CD4-positive, CD25-positive, alpha-beta regulatory T cell (primary cell): ENCODE measurements around the gene SOCS7. TPM values are rescaled to one million over a fixed set of nuclear protein-coding genes. Genes with fewer than 3 reads are reported as not detected.

Source experiments
- ATAC-seq, 2 donors: fragments of 150-1000 bp; cut with Tn5 transposase; one replicate each; pipeline ENCODE4 v1.10.0; 2021; ENCODE audit warnings: low read depth in 2 of 2, moderate number of reproducible peaks in 2 of 2, moderate library complexity in 1 of 2
- DNase-seq, 3 donors: peaks; one replicate each; pipeline versions ENCODE4 v3.0.0 to v3.0.0-alpha.2; 2012 to 2022; ENCODE audit warnings: mixed read lengths in 1 of 3
- H3K27ac ChIP-seq: one replicate; pipeline ENCODE4 v1.7.0; 2013; ENCODE audit warnings: mild to moderate bottlenecking, low read length; ENCODE audit not compliant: insufficient read depth, poor library complexity, severe bottlenecking
- H3K27me3 ChIP-seq: one replicate; pipeline ENCODE4 v1.7.0; 2013; ENCODE audit warnings: low read length; ENCODE audit not compliant: control insufficient read depth, insufficient read depth
- H3K36me3 ChIP-seq: one replicate; pipeline ENCODE4 v1.7.0; 2013; ENCODE audit warnings: mild to moderate bottlenecking, low read length, moderate library complexity; ENCODE audit not compliant: control insufficient read depth, insufficient read depth
- H3K4me1 ChIP-seq: 2 replicates; pipeline ENCODE4 v1.7.0; 2013; ENCODE audit warnings: mild to moderate bottlenecking, low read length; ENCODE audit not compliant: insufficient read depth, control insufficient read depth, poor library complexity, severe bottlenecking
- H3K4me3 ChIP-seq: one replicate; pipeline ENCODE4 v1.7.0; 2013; ENCODE audit warnings: low read depth, mild to moderate bottlenecking, low read length, moderate library complexity
- H3K9me3 ChIP-seq, 2 experiments: 1 replicate in 1 of 2; 2 replicates in 1 of 2; pipeline ENCODE4 v1.7.0; 2013; ENCODE audit warnings: low read length in 2 of 2, mild to moderate bottlenecking in 1 of 2, moderate library complexity in 1 of 2; ENCODE audit not compliant: control insufficient read depth in 2 of 2
- H3K27ac Mint-ChIP-seq, 3 donors: one replicate each; pipeline ENCODE4 v1.8.0; 2020 to 2022; ENCODE audit warnings: mild to moderate bottlenecking in 3 of 3, mixed read lengths in 3 of 3, moderate library complexity in 2 of 3
- H3K27me3 Mint-ChIP-seq: one replicate; pipeline ENCODE4 v1.8.0; 2022; ENCODE audit warnings: mild to moderate bottlenecking, mixed read lengths
- H3K36me3 Mint-ChIP-seq: one replicate; pipeline ENCODE4 v1.8.0; 2020; ENCODE audit warnings: mixed read lengths
- H3K4me1 Mint-ChIP-seq, 4 donors: one replicate each; pipeline ENCODE4 v1.8.0; 2020 to 2022; ENCODE audit warnings: mixed read lengths in 4 of 4, mild to moderate bottlenecking in 1 of 4
- H3K4me3 Mint-ChIP-seq, 4 donors: one replicate each; pipeline ENCODE4 v1.8.0; 2020 to 2022; ENCODE audit warnings: mild to moderate bottlenecking in 4 of 4, mixed read lengths in 4 of 4, moderate library complexity in 3 of 4
- H3K9me3 Mint-ChIP-seq, 7 donors: one replicate each; pipeline ENCODE4 v1.8.0; 2020 to 2022; ENCODE audit warnings: mixed read lengths in 7 of 7, mild to moderate bottlenecking in 3 of 7, moderate library complexity in 2 of 7
- polyA plus RNA-seq, 4 donors: library from polyadenylated mRNA; unstranded; fragments of 300-500 nt; fragmentation: Illumina TruSeq; gene quantifications; one replicate each; pipeline ENCODE4 v1.2.3, GENCODE V29; 2021
- total RNA-seq: library from RNA; stranded (reverse); gene quantifications from one replicate; pipeline ENCODE4 v1.2.3, GENCODE V29; 2022

The SOCS7 gene
- total and polyA plus RNA-seq, 5 donors from 2014 or later, result 0.32 to 14.4 (median 0.41) TPM

- H3K27me3 ChIP-seq, result peaks cover 6% of the 10 kb centered on the region
- no peaks in the 10 kb centered on the region for H3K36me3 ChIP-seq
- H3K4me1 ChIP-seq, result peaks cover 7% of the 10 kb centered on the region
- ATAC-seq (peak; percentile 35 to 45), DNase-seq (peak; percentile 15 to 28 (median 28))
- Mint-ChIP-seq H3K27me3 (peaks cover 33% of the 10 kb centered on the region), H3K27ac (peak within 1 kb of the TSS in 1 of 3 donors; percentile 88), H3K9me3 (peaks cover 0 to 2% (median 0%) of the 10 kb centered on the region in 7 donors), H3K4me3 (peak within 1 kb of the TSS; percentile 80 to 92 (median 85)), H3K4me1 (peaks cover 0 to 26% (median 5%) of the 10 kb centered on the region in 4 donors), H3K36me3 (no peaks in the 10 kb centered on the region)
- no peak within 1 kb of the TSS for H3K27ac ChIP-seq
- H3K9me3 ChIP-seq, result no peaks in the 10 kb centered on the region
- peak within 1 kb of the TSS; percentile 48 for H3K4me3 ChIP-seq
Observed at GRCh38 chr17:38428112-38428642, 76.5 kb downstream of the SOCS7 start, which contains the start of gene ARHGAP23. Gene ARHGAP23 (plus strand): TSS chr17:38428464. CDS start chr17:38428486, 22 bp downstream.

GRCh38 chr17:38428643-38429371 is 77.2 kb downstream of the SOCS7 start:
- Mint-ChIP-seq H3K9me3 (peaks cover 0 to 2% (median 0%) of the 10 kb centered on the region in 7 donors), H3K27ac (no peak overlapping the region), H3K36me3 (no peaks in the 10 kb centered on the region), H3K4me3 (peak overlapping the region in 1 of 4 donors; percentile 82), H3K4me1 (peaks cover 0 to 23% (median 5%) of the 10 kb centered on the region in 4 donors), H3K27me3 (peaks cover 27% of the 10 kb centered on the region)
- no peak overlapping the region for H3K4me3 ChIP-seq
- H3K9me3 ChIP-seq, result no peaks in the 10 kb centered on the region
- no peak overlapping the region for H3K27ac ChIP-seq
- DNase-seq, result peak in 1 of 3 donors; percentile 29
- peaks cover 6% of the 10 kb centered on the region for H3K27me3 ChIP-seq
- peaks cover 7% of the 10 kb centered on the region for H3K4me1 ChIP-seq
- no peaks in the 10 kb centered on the region for H3K36me3 ChIP-seq
- no peak for ATAC-seq

- H3K9me3 ChIP-seq, result no peaks in the 10 kb centered on the region
- peaks cover 6% of the 10 kb centered on the region for H3K27me3 ChIP-seq
- DNase-seq (no peak), ATAC-seq (no peak)
- Mint-ChIP-seq H3K36me3 (no peaks in the 10 kb centered on the region), H3K4me3 (peak overlapping the region; percentile 68 to 82 (median 72)), H3K27me3 (peaks cover 23% of the 10 kb centered on the region), H3K4me1 (peaks cover 0 to 23% (median 5%) of the 10 kb centered on the region in 4 donors), H3K9me3 (peaks cover 0 to 2% (median 0%) of the 10 kb centered on the region in 7 donors), H3K27ac (peak overlapping the region in 1 of 3 donors; percentile 88)
- H3K27ac ChIP-seq, result no peak overlapping the region
- H3K4me3 ChIP-seq, result no peak overlapping the region
- peaks cover 7% of the 10 kb centered on the region for H3K4me1 ChIP-seq
- no peaks in the 10 kb centered on the region for H3K36me3 ChIP-seq
Observed at GRCh38 chr17:38429476-38430100, 77.9 kb downstream of the SOCS7 start.

- H3K27ac Mint-ChIP-seq, result peak overlapping the region in 1 of 3 donors; percentile 66
- peaks cover 18% of the 10 kb centered on the region for H3K27me3 Mint-ChIP-seq
- H3K27me3 ChIP-seq, result peaks cover 6% of the 10 kb centered on the region
- ATAC-seq (no peak), DNase-seq (no peak)
- H3K36me3 ChIP-seq, result no peaks in the 10 kb centered on the region
- H3K36me3 Mint-ChIP-seq, result no peaks in the 10 kb centered on the region
- H3K9me3 Mint-ChIP-seq, result peaks cover 0 to 2% (median 0%) of the 10 kb centered on the region in 7 donors
- H3K9me3 ChIP-seq, result no peaks in the 10 kb centered on the region
- H3K27ac ChIP-seq, result no peak overlapping the region
- peaks cover 0 to 23% (median 5%) of the 10 kb centered on the region in 4 donors for H3K4me1 Mint-ChIP-seq
- peaks cover 7% of the 10 kb centered on the region for H3K4me1 ChIP-seq
- no peak overlapping the region for H3K4me3 ChIP-seq
- H3K4me3 Mint-ChIP-seq, result peak overlapping the region; percentile 4 to 74 (median 62)
Observed at GRCh38 chr17:38430316-38430715, 78.7 kb downstream of the SOCS7 start.

- Histone ChIP-seq H3K9me3 (no peaks in the 10 kb centered on the region), H3K36me3 (no peaks in the 10 kb centered on the region), H3K4me3 (no peak overlapping the region), H3K27ac (no peak overlapping the region), H3K27me3 (peaks cover 6% of the 10 kb centered on the region), H3K4me1 (peaks cover 7% of the 10 kb centered on the region)
- no peak for DNase-seq
- Mint-ChIP-seq H3K9me3 (peaks cover 0 to 2% (median 0%) of the 10 kb centered on the region in 7 donors), H3K4me1 (peaks cover 0 to 23% (median 5%) of the 10 kb centered on the region in 4 donors), H3K36me3 (no peaks in the 10 kb centered on the region), H3K27ac (peak overlapping the region in 1 of 3 donors; percentile 48), H3K4me3 (peak overlapping the region; percentile 21 to 74 (median 46)), H3K27me3 (peaks cover 18% of the 10 kb centered on the region)
- no peak for ATAC-seq
Observed at GRCh38 chr17:38430822-38431221, 79.2 kb downstream of the SOCS7 start.

GRCh38 chr17:38431346-38432145 is 79.9 kb downstream of the SOCS7 start:
- Mint-ChIP-seq H3K4me1 (peaks cover 0 to 23% (median 5%) of the 10 kb centered on the region in 4 donors), H3K4me3 (peak overlapping the region in 3 of 4 donors; percentile 21 to 74 (median 48))
- H3K9me3 ChIP-seq, result no peaks in the 10 kb centered on the region

GRCh38 chr17:38434178-38434665 is 82.6 kb downstream of the SOCS7 start:
- Histone ChIP-seq H3K27me3 (peaks cover 2% of the 10 kb centered on the region), H3K27ac (no peak overlapping the region), H3K4me3 (no peak overlapping the region), H3K9me3 (no peaks in the 10 kb centered on the region), H3K36me3 (no peaks in the 10 kb centered on the region), H3K4me1 (no peaks in the 10 kb centered on the region)
- peaks cover 0 to 2% (median 0%) of the 10 kb centered on the region in 7 donors for H3K9me3 Mint-ChIP-seq
- ATAC-seq, result no peak
- H3K36me3 Mint-ChIP-seq, result no peaks in the 10 kb centered on the region
- DNase-seq, result no peak
- H3K27ac Mint-ChIP-seq, result no peak overlapping the region
- H3K4me3 Mint-ChIP-seq, result no peak overlapping the region
- H3K4me1 Mint-ChIP-seq, result peaks cover 0 to 10% (median 0%) of the 10 kb centered on the region in 4 donors
- H3K27me3 Mint-ChIP-seq, result peaks cover 11% of the 10 kb centered on the region

More at GRCh38 chr17:38431346-38432145, 79.9 kb downstream of the SOCS7 start:
- peak overlapping the region in 1 of 3 donors; percentile 48 for H3K27ac Mint-ChIP-seq
- H3K9me3 Mint-ChIP-seq, result peaks cover 0 to 2% (median 0%) of the 10 kb centered on the region in 7 donors
- H3K36me3 Mint-ChIP-seq, result no peaks in the 10 kb centered on the region
- Histone ChIP-seq H3K4me1 (peaks cover 7% of the 10 kb centered on the region), H3K4me3 (no peak overlapping the region), H3K27ac (no peak overlapping the region), H3K36me3 (no peaks in the 10 kb centered on the region), H3K27me3 (peaks cover 4% of the 10 kb centered on the region)
- ATAC-seq, result no peak
- DNase-seq, result no peak
- peaks cover 18% of the 10 kb centered on the region for H3K27me3 Mint-ChIP-seq
